Astrocyte (in vitro differentiated cells and primary cell): ENCODE measurements around the gene ERCC6.

Experiments used
- EZH2 ChIP-seq: IDR thresholded peaks from 2 replicates; pipeline ENCODE4 v1.6.1; 2012; ENCODE audit warnings: mild to moderate bottlenecking, low read length, inconsistent platforms; ENCODE audit not compliant: insufficient read depth
- TF ChIP-seq, protein P1 (sequence below): IDR thresholded peaks from 2 replicates; pipeline ENCODE4 v1.5.1; 2011; ENCODE audit warnings: low read depth, mild to moderate bottlenecking, inconsistent platforms, low read length, moderate library complexity; ENCODE audit not compliant: insufficient read depth

DNA sequence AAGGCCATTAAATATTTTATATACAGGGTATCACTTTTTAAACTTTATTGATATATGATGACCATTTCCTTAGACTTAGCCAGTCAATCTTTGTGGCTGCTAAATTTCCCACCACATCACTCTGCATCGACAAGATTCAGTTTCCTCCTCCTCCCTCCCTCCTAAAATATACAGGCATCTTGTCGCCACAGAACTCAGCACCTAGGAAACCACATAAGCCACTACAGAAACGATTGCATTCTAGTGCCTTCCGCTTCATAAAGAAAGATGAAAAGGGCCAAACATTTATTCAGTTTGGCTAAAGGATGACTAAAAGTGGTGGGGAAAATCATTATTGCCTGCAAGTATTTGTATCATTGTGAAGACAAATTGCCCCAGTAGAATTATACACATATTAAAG is 30.7 kb downstream of the ERCC6 start:
- TF ChIP-seq, protein P1, sequence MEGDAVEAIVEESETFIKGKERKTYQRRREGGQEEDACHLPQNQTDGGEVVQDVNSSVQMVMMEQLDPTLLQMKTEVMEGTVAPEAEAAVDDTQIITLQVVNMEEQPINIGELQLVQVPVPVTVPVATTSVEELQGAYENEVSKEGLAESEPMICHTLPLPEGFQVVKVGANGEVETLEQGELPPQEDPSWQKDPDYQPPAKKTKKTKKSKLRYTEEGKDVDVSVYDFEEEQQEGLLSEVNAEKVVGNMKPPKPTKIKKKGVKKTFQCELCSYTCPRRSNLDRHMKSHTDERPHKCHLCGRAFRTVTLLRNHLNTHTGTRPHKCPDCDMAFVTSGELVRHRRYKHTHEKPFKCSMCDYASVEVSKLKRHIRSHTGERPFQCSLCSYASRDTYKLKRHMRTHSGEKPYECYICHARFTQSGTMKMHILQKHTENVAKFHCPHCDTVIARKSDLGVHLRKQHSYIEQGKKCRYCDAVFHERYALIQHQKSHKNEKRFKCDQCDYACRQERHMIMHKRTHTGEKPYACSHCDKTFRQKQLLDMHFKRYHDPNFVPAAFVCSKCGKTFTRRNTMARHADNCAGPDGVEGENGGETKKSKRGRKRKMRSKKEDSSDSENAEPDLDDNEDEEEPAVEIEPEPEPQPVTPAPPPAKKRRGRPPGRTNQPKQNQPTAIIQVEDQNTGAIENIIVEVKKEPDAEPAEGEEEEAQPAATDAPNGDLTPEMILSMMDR, result no peak
- TF ChIP-seq EZH2, result no peak
